Thoracic aorta (tissue), 2 donors: Measurements from ENCODE around the gene RASAL3. TPM values are rescaled to one million over a fixed set of nuclear protein-coding genes. Genes with fewer than 3 reads are reported as not detected.

Experiments used
- ATAC-seq: fragments of 150-250 bp; one replicate; pipeline ENCODE4 v1.8.0; 2017; ENCODE audit warnings: low read depth; ENCODE audit not compliant: insufficient number of reproducible peaks, low FRiP score
- DNase-seq: peaks from one replicate; pipeline ENCODE4 v3.0.0-alpha.2; 2020; ENCODE audit warnings: low spot score
- H3K27ac ChIP-seq, 2 donors: fragments of 200-600 bp; sonication (generic); 1 replicate in 1 of 2; 2 replicates in 1 of 2; pipeline ENCODE4 v1.5.1; 2016; ENCODE audit warnings: mild to moderate bottlenecking in 2 of 2, moderate library complexity in 2 of 2
- H3K27me3 ChIP-seq: fragments of 200-600 bp; sonication (generic); replicated peaks from 2 replicates; pipeline ENCODE4 v1.6.0; 2016; ENCODE audit warnings: mild to moderate bottlenecking; ENCODE audit not compliant: insufficient read depth
- H3K36me3 ChIP-seq: fragments of 200-600 bp; sonication (generic); one replicate; pipeline ENCODE4 v1.5.1; 2016
- H3K4me1 ChIP-seq, 2 donors: fragments of 200-600 bp; sonication (generic); 1 replicate in 1 of 2; 2 replicates in 1 of 2; pipeline versions ENCODE4 v1.5.1 to v1.6.0; 2016; ENCODE audit warnings: low read depth in 2 of 2, mild to moderate bottlenecking in 1 of 2; ENCODE audit not compliant: control insufficient read depth in 1 of 2
- H3K4me3 ChIP-seq: fragments of 200-600 bp; sonication (generic); 2 replicates; pipeline ENCODE4 v1.5.1; 2016; ENCODE audit warnings: mild to moderate bottlenecking
- H3K9me3 ChIP-seq: fragments of 200-600 bp; sonication (generic); 2 replicates; pipeline ENCODE4 v1.5.1; 2016
- total RNA-seq, 2 donors: library from RNA; depleted of rRNA; stranded (reverse); fragments of >200 nt; gene quantifications; one replicate each; pipeline versions ENCODE4 v1.1.0 to v1.2.3, GENCODE V29; 2016
- TF ChIP-seq, protein P1 (sequence below): fragments of 200-600 bp; sonication (generic); IDR thresholded peaks from one replicate; pipeline ENCODE4 v1.5.1; 2019; ENCODE audit warnings: antibody characterized with exemption

The RASAL3 gene
- total RNA-seq, 2 donors from 2014 or later = 4.1 to 5.1 TPM

- no peak overlapping the region for H3K4me3 ChIP-seq
- no peak overlapping the region for H3K27ac ChIP-seq
- ATAC-seq (no peak), DNase-seq (no peak)
- H3K36me3 ChIP-seq = no peaks in the 10 kb centered on the region
- TF ChIP-seq, protein P1, sequence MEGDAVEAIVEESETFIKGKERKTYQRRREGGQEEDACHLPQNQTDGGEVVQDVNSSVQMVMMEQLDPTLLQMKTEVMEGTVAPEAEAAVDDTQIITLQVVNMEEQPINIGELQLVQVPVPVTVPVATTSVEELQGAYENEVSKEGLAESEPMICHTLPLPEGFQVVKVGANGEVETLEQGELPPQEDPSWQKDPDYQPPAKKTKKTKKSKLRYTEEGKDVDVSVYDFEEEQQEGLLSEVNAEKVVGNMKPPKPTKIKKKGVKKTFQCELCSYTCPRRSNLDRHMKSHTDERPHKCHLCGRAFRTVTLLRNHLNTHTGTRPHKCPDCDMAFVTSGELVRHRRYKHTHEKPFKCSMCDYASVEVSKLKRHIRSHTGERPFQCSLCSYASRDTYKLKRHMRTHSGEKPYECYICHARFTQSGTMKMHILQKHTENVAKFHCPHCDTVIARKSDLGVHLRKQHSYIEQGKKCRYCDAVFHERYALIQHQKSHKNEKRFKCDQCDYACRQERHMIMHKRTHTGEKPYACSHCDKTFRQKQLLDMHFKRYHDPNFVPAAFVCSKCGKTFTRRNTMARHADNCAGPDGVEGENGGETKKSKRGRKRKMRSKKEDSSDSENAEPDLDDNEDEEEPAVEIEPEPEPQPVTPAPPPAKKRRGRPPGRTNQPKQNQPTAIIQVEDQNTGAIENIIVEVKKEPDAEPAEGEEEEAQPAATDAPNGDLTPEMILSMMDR = no peak
- H3K27me3 ChIP-seq = peaks cover 9% of the 10 kb centered on the region
- H3K4me1 ChIP-seq = peaks cover 0 to 27% of the 10 kb centered on the region in 2 donors
- H3K9me3 ChIP-seq = no peaks in the 10 kb centered on the region
Observed at GRCh38 chr19:15455996-15456395, 8.3 kb downstream of the RASAL3 start.

GRCh38 chr19:15453906-15454860 is 10.2 kb downstream of the RASAL3 start:
- TF ChIP-seq, protein P1 = no peak
- Histone ChIP-seq H3K4me3 (no peak overlapping the region), H3K27ac (no peak overlapping the region), H3K36me3 (no peaks in the 10 kb centered on the region), H3K27me3 (peaks cover 9% of the 10 kb centered on the region), H3K9me3 (no peaks in the 10 kb centered on the region), H3K4me1 (peaks cover under 1 to 28% of the 10 kb centered on the region in 2 donors)
- ATAC-seq = no peak
- DNase-seq = no peak

DNA sequence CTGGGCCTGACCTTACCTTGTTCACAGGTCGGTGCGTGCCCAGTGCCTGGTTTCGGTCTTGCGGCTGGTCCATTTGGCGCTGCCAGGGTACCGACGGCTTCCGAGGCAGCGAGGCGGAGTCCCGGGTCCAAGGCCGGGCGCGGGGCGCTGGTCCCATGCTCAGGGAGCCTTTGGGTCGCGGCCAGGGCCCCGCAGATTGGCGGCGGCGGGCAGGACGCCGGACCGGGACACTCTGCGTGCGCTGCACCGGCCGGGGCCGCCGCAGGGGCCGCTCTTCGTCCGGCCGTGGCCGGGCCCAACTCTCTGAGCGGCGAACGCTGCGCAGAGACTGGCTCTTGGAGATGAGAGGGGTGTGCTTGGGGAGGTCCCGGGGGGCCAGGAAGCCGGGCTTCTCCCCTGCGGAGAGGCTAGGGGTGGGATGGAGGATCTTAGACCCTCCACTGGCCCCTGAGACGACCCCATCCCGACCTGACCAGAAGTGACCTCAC is 11.2 kb downstream of the RASAL3 start:
- peaks cover 9% of the 10 kb centered on the region for H3K27me3 ChIP-seq
- peaks cover 7 to 39% of the 10 kb centered on the region in 2 donors for H3K4me1 ChIP-seq
- H3K27ac ChIP-seq = peak overlapping the region in 1 of 2 donors; percentile 2
- H3K4me3 ChIP-seq = peak overlapping the region; percentile 66
- no peak for DNase-seq
- TF ChIP-seq, protein P1 = peak; percentile 53
- H3K9me3 ChIP-seq = no peaks in the 10 kb centered on the region
- no peaks in the 10 kb centered on the region for H3K36me3 ChIP-seq
- ATAC-seq = no peak

DNA sequence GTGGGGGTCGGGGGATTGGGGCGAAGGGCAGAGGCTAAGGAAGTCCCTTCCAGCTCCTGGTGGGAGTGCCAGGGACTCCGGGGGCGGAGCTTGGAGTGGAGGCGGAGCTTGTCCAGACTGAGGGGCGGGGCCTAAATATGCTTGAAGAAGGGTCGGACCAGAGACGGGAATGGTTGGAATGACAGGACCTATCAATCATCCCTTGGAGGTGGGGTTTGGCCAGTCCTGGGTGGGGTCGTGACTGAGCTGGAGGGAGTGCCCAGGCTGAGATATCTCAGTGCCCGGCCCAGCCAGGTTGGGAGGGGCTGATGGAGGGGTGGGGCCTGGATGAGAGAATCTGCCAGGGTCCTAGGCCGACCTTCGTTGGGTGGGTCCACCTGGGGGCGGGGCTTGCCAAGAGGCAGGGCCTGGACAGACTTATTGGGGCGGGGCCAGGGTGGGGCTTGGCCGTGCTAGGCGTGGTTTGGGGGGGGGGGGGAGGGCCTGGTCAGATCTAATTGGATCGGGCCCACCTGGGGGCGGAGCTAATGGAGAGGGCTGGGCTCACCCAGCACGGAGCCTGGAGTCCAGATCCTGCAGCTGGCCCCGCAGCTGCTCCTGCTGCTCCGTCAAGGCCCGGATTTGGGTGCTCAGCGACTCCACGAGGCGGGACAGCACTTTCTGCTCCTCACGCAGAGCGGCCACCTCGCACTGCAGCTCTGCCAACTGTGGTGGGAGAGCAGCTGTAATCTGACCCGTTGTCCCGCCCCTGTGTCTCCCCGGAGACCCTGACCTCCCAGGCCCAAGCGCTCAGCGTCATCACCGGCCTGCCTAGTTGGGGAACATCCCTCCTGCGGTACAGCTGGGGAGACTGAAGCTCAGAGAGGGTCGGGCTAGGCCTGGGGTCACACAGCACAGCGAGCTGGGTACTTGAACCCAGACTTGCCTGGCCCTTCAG is 12.0 kb downstream of the RASAL3 start:
- TF ChIP-seq, protein P1 = no peak
- Histone ChIP-seq H3K27ac (peak overlapping the region; percentile 49 to 64), H3K4me3 (peak overlapping the region; percentile 66), H3K27me3 (peaks cover 9% of the 10 kb centered on the region), H3K4me1 (peaks cover 7 to 35% of the 10 kb centered on the region in 2 donors), H3K36me3 (no peaks in the 10 kb centered on the region), H3K9me3 (no peaks in the 10 kb centered on the region)
- ATAC-seq (peak; percentile 45), DNase-seq (peak; percentile 49)
